ENCODE data around the gene POU2F3. TPM values are rescaled to one million over a fixed set of nuclear protein-coding genes. Genes with fewer than 3 reads are reported as not detected.

POU2F3 gene
- total RNA-seq, 1 experiment from 2014 or later = not detected

DNA sequence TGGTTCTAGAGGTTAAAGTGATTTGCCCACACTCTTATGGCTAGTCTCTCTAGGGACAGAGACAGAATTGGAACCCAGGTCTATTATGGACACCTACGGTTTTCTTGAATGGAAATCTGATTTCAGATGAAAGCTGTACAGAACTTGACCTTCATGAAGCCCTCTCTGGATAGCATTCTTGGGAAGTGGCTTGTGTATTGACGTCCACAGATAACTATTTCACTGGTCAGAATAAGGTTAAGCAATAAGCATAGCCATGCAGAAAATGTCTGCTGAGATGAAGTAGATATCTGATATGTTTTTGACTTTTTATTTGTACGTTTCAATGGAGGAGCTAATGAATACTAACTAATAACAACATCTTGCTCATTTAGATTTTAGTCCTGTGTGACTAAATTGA is 86.3 kb downstream of the POU2F3 start:
- TF ChIP-seq CTCF (IDR thresholded peaks at IDR 0.05) = no peak
- TF ChIP-seq TCF7L2 (IDR thresholded peaks at IDR 0.05; ENCODE audit: low read depth, low read length) = no peak
- TF ChIP-seq, protein P1, sequence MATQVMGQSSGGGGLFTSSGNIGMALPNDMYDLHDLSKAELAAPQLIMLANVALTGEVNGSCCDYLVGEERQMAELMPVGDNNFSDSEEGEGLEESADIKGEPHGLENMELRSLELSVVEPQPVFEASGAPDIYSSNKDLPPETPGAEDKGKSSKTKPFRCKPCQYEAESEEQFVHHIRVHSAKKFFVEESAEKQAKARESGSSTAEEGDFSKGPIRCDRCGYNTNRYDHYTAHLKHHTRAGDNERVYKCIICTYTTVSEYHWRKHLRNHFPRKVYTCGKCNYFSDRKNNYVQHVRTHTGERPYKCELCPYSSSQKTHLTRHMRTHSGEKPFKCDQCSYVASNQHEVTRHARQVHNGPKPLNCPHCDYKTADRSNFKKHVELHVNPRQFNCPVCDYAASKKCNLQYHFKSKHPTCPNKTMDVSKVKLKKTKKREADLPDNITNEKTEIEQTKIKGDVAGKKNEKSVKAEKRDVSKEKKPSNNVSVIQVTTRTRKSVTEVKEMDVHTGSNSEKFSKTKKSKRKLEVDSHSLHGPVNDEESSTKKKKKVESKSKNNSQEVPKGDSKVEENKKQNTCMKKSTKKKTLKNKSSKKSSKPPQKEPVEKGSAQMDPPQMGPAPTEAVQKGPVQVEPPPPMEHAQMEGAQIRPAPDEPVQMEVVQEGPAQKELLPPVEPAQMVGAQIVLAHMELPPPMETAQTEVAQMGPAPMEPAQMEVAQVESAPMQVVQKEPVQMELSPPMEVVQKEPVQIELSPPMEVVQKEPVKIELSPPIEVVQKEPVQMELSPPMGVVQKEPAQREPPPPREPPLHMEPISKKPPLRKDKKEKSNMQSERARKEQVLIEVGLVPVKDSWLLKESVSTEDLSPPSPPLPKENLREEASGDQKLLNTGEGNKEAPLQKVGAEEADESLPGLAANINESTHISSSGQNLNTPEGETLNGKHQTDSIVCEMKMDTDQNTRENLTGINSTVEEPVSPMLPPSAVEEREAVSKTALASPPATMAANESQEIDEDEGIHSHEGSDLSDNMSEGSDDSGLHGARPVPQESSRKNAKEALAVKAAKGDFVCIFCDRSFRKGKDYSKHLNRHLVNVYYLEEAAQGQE (IDR thresholded peaks at IDR 0.05; ENCODE audit: insufficient read depth in 1 of 2, low read depth in 2 of 2, low read length in 1 of 2) = no peak
- Histone ChIP-seq H3K4me1 (ENCODE audit: control insufficient read depth, insufficient read depth, low read length) (peaks cover 45% of the 10 kb centered on the region), H3K36me3 (ENCODE audit: control insufficient read depth, insufficient read depth, low read length) (peaks cover 17% of the 10 kb centered on the region), H3K4me3 (ENCODE audit: low read depth in 2 of 2, low read length in 2 of 2) (peak overlapping the region; percentile 70 to 76), H3K27ac (ENCODE audit: low read length) (peak overlapping the region; percentile 99), H3K27me3 (ENCODE audit: control insufficient read depth, insufficient read depth, low read length) (no peaks in the 10 kb centered on the region), H3K9me3 (ENCODE audit: control insufficient read depth, insufficient read depth, low read depth, low read length) (no peaks in the 10 kb centered on the region)
- CTCF ChIA-PET = no interaction called here
- POLR2A ChIA-PET = interaction anchor here (1.0 to 1.4 kb wide), 2 partner anchors 13 to 25 kb away, joined by 3 to 4 read pairs; no protein-coding TSS in a partner anchor
- in situ Hi-C loops (cut with HindIII; ENCODE audit: low pct_unique_long_range_greater_than_20kb, low sequenced_read_pairs) (no loop called here), intact Hi-C loops (cut with micrococcal nuclease; ENCODE audit: unreplicated experiment) (no loop called here)
- no peak for ATAC-seq
- DNase-seq (ENCODE audit: low read depth, low spot score) = no peak
- no TSS peak for BruUV-seq (replicated peaks)

DNA sequence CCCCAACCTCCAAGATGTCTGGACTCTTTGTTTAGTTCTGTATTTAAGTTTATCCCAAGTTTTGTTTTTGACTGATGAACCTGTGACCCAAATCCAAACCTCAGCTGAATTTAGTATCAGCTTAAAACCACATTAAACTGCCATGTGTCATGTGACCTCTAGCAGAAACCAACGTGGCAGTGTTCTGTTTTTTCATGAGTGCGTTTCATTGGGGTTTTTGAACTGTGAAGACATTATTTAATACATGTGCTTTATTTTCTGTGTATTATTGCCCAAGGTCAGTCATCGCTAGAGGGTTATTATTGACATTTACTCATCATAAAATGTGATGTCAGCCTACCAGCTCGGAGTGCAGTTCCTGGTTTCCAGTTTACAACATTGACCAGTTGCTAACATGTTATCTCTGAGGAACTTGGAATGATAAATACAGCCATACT is 86.9 kb downstream of the POU2F3 start:
- intact Hi-C loops (cut with micrococcal nuclease; ENCODE audit: unreplicated experiment) (no loop called here), in situ Hi-C loops (cut with HindIII; ENCODE audit: low pct_unique_long_range_greater_than_20kb, low sequenced_read_pairs) (no loop called here)
- ChIA-PET CTCF (no interaction called here), POLR2A (interaction anchor here (1.0 to 1.4 kb wide), 2 partner anchors 12 to 26 kb away, joined by 3 to 4 read pairs; no protein-coding TSS in a partner anchor)
- DNase-seq (ENCODE audit: low read depth, low spot score) = no peak
- BruUV-seq (replicated peaks) = no TSS peak
- TF ChIP-seq SIN3A (IDR thresholded peaks at IDR 0.05; ENCODE audit: borderline replicate concordance, insufficient read depth, low read depth, low read length) = no peak
- peak; percentile 37; the same call in 1 of the 2 replicates for TF ChIP-seq TCF7L2 (IDR thresholded peaks at IDR 0.05; ENCODE audit: low read depth, low read length)
- Histone ChIP-seq H3K4me3 (ENCODE audit: low read depth in 2 of 2, low read length in 2 of 2) (peak overlapping the region; percentile 70 to 76), H3K36me3 (ENCODE audit: control insufficient read depth, insufficient read depth, low read length) (peaks cover 17% of the 10 kb centered on the region), H3K4me1 (ENCODE audit: control insufficient read depth, insufficient read depth, low read length) (peaks cover 52% of the 10 kb centered on the region), H3K27me3 (ENCODE audit: control insufficient read depth, insufficient read depth, low read length) (no peaks in the 10 kb centered on the region), H3K27ac (ENCODE audit: low read length) (peak overlapping the region; percentile 99), H3K9me3 (ENCODE audit: control insufficient read depth, insufficient read depth, low read depth, low read length) (no peaks in the 10 kb centered on the region)
- ATAC-seq = no peak

DNA sequence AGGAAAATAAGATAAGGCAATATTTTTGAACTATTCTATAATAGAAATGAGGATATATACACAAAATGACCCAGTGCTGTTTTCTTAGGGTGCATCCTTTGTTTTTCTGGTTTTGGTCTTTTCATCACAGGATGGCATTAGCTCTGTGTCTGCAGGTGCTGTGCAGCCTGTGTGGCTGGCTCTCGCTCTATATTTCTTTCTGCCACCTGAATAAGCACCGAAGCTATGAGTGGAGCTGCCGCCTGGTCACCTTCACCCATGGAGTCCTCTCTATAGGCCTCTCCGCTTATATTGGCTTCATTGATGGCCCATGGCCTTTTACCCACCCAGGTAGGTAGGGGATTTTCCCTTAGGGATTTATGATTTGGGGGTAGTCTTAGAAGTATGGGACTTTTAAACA is 87.4 kb downstream of the POU2F3 start:
- intact Hi-C loops (cut with micrococcal nuclease; ENCODE audit: unreplicated experiment) (no loop called here), in situ Hi-C loops (cut with HindIII; ENCODE audit: low pct_unique_long_range_greater_than_20kb, low sequenced_read_pairs) (no loop called here)
- POLR2A ChIA-PET = interaction anchor here (1.4 kb wide), 1 partner anchor 12 kb away, joined by 3 read pairs; no protein-coding TSS in a partner anchor
- ATAC-seq (no peak), DNase-seq (ENCODE audit: low read depth, low spot score) (no peak)
- H3K4me1 ChIP-seq (ENCODE audit: control insufficient read depth, insufficient read depth, low read length) = peaks cover 56% of the 10 kb centered on the region
- peak overlapping the region in 1 of 2 experiments; percentile 76; a peak in 1 of 4 replicates for H3K4me3 ChIP-seq (ENCODE audit: low read depth in 2 of 2, low read length in 2 of 2)
- H3K9me3 ChIP-seq (ENCODE audit: control insufficient read depth, insufficient read depth, low read depth, low read length) = no peaks in the 10 kb centered on the region
- H3K27me3 ChIP-seq (ENCODE audit: control insufficient read depth, insufficient read depth, low read length) = no peaks in the 10 kb centered on the region
- peak overlapping the region; percentile 99 for H3K27ac ChIP-seq (ENCODE audit: low read length)
- no TSS peak for BruUV-seq (replicated peaks)
- TF ChIP-seq TCF7L2 (IDR thresholded peaks at IDR 0.05; ENCODE audit: low read depth, low read length) (no peak), SIN3A (IDR thresholded peaks at IDR 0.05; ENCODE audit: borderline replicate concordance, insufficient read depth, low read depth, low read length) (no peak), CTCF (IDR thresholded peaks at IDR 0.05) (no peak), POLR2AphosphoS5 (IDR thresholded peaks at IDR 0.05; ENCODE audit: low read depth, low read length) (no peak)
- TF ChIP-seq, protein P1 (IDR thresholded peaks at IDR 0.05; ENCODE audit: insufficient read depth in 1 of 2, low read depth in 2 of 2, low read length in 1 of 2) = no peak
- CTCF ChIA-PET = no interaction called here
- peaks cover 17% of the 10 kb centered on the region for H3K36me3 ChIP-seq (ENCODE audit: control insufficient read depth, insufficient read depth, low read length)
